Transverse colon (tissue), 4 donors: ENCODE measurements around the gene AURKAIP1. TPM values are rescaled to one million over a fixed set of nuclear protein-coding genes. Genes with fewer than 3 reads are reported as not detected.

ENCODE experiments used
- DNase-seq: peaks from one replicate; pipeline ENCODE4 v3.0.0-alpha.2; 2019
- H3K27ac ChIP-seq, 4 donors: fragments of 200-600 bp; sonication (generic); 2 replicates each; pipeline ENCODE4 v1.5.1; 2016 to 2018; ENCODE audit warnings: inconsistent platforms in 4 of 4
- H3K27me3 ChIP-seq: fragments of 200-600 bp; sonication (generic); 2 replicates; pipeline ENCODE4 v1.5.1; 2017; ENCODE audit warnings: inconsistent platforms
- H3K36me3 ChIP-seq, 4 donors: fragments of 200-600 bp; sonication (generic); 2 replicates each; pipeline ENCODE4 v1.5.1; 2017 to 2019; ENCODE audit warnings: inconsistent platforms in 4 of 4
- H3K4me1 ChIP-seq, 4 donors: fragments of 200-600 bp; sonication (generic); 2 replicates each; pipeline ENCODE4 v1.5.1; 2017 to 2020; ENCODE audit warnings: inconsistent platforms in 4 of 4
- H3K4me3 ChIP-seq, 4 donors: fragments of 200-600 bp; sonication (generic); 1 replicate in 1 of 4; 2 replicates in 3 of 4; pipeline versions ENCODE4 v1.5.1 to v1.6.1; 2017 to 2019; ENCODE audit warnings: inconsistent platforms in 4 of 4
- H3K9me3 ChIP-seq, 2 donors: fragments of 200-600 bp; sonication (generic); 2 replicates each; pipeline ENCODE4 v1.5.1; 2017 to 2019; ENCODE audit warnings: inconsistent platforms in 2 of 2
- EP300 ChIP-seq: sonication (generic); formaldehyde crosslinking; IDR thresholded peaks from one replicate; pipeline ENCODE4 v1.6.1; 2017; ENCODE audit warnings: antibody characterized with exemption, low read depth
- POLR2A ChIP-seq: fragments of 450-650 bp; IDR thresholded peaks from one replicate; pipeline ENCODE4 v1.6.1; 2016; ENCODE audit warnings: antibody characterized with exemption, mild to moderate bottlenecking, moderate library complexity
- POLR2AphosphoS5 ChIP-seq, 3 donors: sonication (generic); formaldehyde crosslinking; IDR thresholded peaks; one replicate each; pipeline ENCODE4 v1.6.1; 2016; ENCODE audit warnings: antibody characterized with exemption in 3 of 3
- WGBS, 2 donors: methylation state at CpG; one replicate each; pipeline ENCODE4 v1.1.5; 2018; ENCODE audit warnings: low coverage in 1 of 2; 5-methylcytosine and 5-hydroxymethylcytosine counted together
- in situ Hi-C, 4 donors: fragments of 200-750 bp; cut with MboI; loops; one replicate each; pipeline versions ENCODE4 v1.15.0 to v1.15.1; 2017; ENCODE audit warnings: low sequenced_read_pairs in 3 of 4, low pct_ligation_motif_present in 1 of 4, low pct_unique_long_range_greater_than_20kb in 1 of 4
- intact Hi-C: fragments of 100-400 bp; cut with DNase I; formaldehyde crosslinking; loops from one replicate; pipeline ENCODE4 v1.15.1; 2023; ENCODE audit warnings: low total_unique reads
- total RNA-seq, 4 donors: library from RNA; depleted of rRNA; stranded (reverse); fragments of >200 nt; gene quantifications; one replicate each; pipeline ENCODE4 v1.1.0, GENCODE V29; 2016
- TF ChIP-seq, protein P1 (sequence below), 5 experiments: fragments of 200-600 bp in 3 of 5; fragments of 450-650 bp in 2 of 5; sonication (generic) in 3 of 5; IDR thresholded peaks; 1 replicate in 2 of 5; 2 replicates in 3 of 5; pipeline ENCODE4 v1.5.1; 2016 to 2017; ENCODE audit warnings: antibody characterized with exemption in 5 of 5, inconsistent platforms in 3 of 5, mild to moderate bottlenecking in 2 of 5, moderate library complexity in 1 of 5

The AURKAIP1 gene
- total RNA-seq, 4 donors from 2014 or later, result 110 to 197 (median 167) TPM

DNA sequence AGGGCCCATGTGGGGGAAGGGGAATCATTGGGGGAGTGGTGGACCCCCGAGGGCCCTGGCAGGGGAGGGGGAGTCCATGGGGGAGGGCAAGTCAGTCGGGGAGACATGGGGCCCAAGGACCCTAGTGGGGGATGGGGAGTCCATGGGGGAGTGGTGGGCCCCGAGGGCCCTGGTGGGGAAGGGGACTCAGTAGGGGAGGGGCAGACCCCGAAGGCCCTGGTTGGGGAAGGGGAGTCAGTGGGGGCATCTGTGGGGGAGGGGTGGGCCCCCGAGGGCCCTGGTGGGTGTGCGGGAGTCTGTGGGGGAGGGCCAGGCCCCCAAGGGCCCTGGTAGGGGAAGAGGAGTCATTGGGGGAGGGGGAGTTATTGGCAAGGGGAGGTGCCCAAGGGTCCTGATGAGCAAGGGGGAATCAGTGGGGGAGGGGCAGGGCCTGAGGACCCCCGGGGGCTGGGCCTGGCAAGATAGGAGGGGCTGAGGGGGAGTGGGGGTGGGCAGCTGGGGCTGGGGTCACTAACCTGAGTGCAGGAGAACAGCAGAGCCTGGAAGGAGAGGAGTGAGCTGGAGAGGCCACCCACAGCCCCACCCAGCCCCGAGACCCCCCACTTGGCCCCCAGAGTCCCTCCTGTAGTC is 18.7 kb downstream of the AURKAIP1 start:
- TF ChIP-seq POLR2A (no peak), POLR2AphosphoS5 (IDR thresholded peaks at IDR 0.05) (no peak), EP300 (no peak)
- TF ChIP-seq, protein P1, sequence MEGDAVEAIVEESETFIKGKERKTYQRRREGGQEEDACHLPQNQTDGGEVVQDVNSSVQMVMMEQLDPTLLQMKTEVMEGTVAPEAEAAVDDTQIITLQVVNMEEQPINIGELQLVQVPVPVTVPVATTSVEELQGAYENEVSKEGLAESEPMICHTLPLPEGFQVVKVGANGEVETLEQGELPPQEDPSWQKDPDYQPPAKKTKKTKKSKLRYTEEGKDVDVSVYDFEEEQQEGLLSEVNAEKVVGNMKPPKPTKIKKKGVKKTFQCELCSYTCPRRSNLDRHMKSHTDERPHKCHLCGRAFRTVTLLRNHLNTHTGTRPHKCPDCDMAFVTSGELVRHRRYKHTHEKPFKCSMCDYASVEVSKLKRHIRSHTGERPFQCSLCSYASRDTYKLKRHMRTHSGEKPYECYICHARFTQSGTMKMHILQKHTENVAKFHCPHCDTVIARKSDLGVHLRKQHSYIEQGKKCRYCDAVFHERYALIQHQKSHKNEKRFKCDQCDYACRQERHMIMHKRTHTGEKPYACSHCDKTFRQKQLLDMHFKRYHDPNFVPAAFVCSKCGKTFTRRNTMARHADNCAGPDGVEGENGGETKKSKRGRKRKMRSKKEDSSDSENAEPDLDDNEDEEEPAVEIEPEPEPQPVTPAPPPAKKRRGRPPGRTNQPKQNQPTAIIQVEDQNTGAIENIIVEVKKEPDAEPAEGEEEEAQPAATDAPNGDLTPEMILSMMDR (IDR thresholded peaks at IDR 0.05), result no peak
- DNase-seq, result no peak
- Histone ChIP-seq H3K36me3 (no peaks in the 10 kb centered on the region), H3K27ac (peak overlapping the region; percentile 86 to 92 (median 89)), H3K4me3 (peak overlapping the region in 3 of 4 donors; percentile 39 to 54 (median 40)), H3K27me3 (peaks cover 70% of the 10 kb centered on the region), H3K9me3 (no peaks in the 10 kb centered on the region), H3K4me1 (peaks cover 24 to 72% (median 41%) of the 10 kb centered on the region in 4 donors)
- WGBS, 2 donors, result 20% methylated on average over 8 of the region's 8 CpGs; no CpG with 5 or more reads in 1 of the 2 donors
- in situ Hi-C loops, result no loop called here
- intact Hi-C loops, result loop anchor here (2.0 kb wide), 1 partner anchor 19 kb away; the partner anchor contains the start of gene AURKAIP1

DNA sequence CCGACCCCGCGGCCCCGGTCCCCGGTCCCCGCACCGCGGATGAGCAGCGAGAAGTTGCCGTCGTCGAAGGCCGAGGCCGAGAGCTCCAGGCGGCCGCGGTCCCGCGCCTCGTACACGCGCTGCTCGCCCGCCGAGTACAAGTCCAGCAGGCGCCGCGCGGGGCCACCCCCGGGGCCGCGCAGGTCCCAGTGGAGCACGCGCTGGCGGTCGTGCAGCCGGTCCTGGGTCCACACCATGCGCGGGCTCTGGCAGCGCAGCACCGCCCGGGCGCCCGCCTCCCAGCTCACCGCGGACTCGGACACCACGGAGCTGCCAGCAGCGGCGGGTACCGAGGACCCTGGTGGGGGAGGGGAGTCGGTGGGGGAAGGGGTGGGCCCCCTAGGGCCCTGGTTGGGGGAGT is 19.6 kb downstream of the AURKAIP1 start:
- H3K9me3 ChIP-seq, result no peaks in the 10 kb centered on the region
- H3K27me3 ChIP-seq, result peaks cover 70% of the 10 kb centered on the region
- H3K36me3 ChIP-seq, result no peaks in the 10 kb centered on the region
- in situ Hi-C loops (no loop called here), intact Hi-C loops (no loop called here)
- 8% methylated on average over 15 of the region's 52 CpGs; no CpG with 5 or more reads in 1 of the 2 donors for WGBS, 2 donors
- H3K4me3 ChIP-seq, result peak overlapping the region in 2 of 4 donors; percentile 21 to 54
- no peak for DNase-seq
- peak overlapping the region; percentile 86 to 92 (median 89) for H3K27ac ChIP-seq
- TF ChIP-seq POLR2A, result no peak
- TF ChIP-seq, protein P1 (IDR thresholded peaks at IDR 0.05), result no peak
- no peak for TF ChIP-seq POLR2AphosphoS5 (IDR thresholded peaks at IDR 0.05)
- TF ChIP-seq EP300, result no peak
- H3K4me1 ChIP-seq, result peaks cover 24 to 66% (median 42%) of the 10 kb centered on the region in 4 donors

GRCh38 chr1:1354271-1355247 is 20.4 kb downstream of the AURKAIP1 start:
- peaks cover 62% of the 10 kb centered on the region for H3K27me3 ChIP-seq
- no peak for DNase-seq
- TF ChIP-seq, protein P1 (IDR thresholded peaks at IDR 0.05), result no peak
- TF ChIP-seq POLR2AphosphoS5 (IDR thresholded peaks at IDR 0.05) (no peak), POLR2A (no peak), EP300 (no peak)
- H3K4me3 ChIP-seq, result no peak overlapping the region
- intact Hi-C loops (no loop called here), in situ Hi-C loops (no loop called here)
- no peaks in the 10 kb centered on the region for H3K36me3 ChIP-seq
- no peaks in the 10 kb centered on the region for H3K9me3 ChIP-seq
- 63% methylated on average over 74 of the region's 116 CpGs; no CpG with 5 or more reads in 1 of the 2 donors for WGBS, 2 donors
- peaks cover 21 to 57% (median 42%) of the 10 kb centered on the region in 4 donors for H3K4me1 ChIP-seq
- H3K27ac ChIP-seq, result peak overlapping the region in 3 of 4 donors; percentile 88 to 92 (median 90)
